ENCODE measurements around the gene ODC1.
A peak's percentile ranks its signal among the peaks of the same experiment; 100 is the strongest.
"Not testable (repeated sequence)": the region's sequence is repeated elsewhere in the genome, so short reads cannot be mapped to it uniquely, and the experiment has no call there.

Gene ODC1

GRCh38 chr2:10452956-10453904 is 5.1 kb upstream of the ODC1 start:
- no peak for DNase-seq

GRCh38 chr2:10452312-10452711 is 4.2 kb upstream of the ODC1 start:
- DNase-seq: no peak

GRCh38 chr2:10451819-10452218 is 3.7 kb upstream of the ODC1 start:
- DNase-seq: no peak

GRCh38 chr2:10449838-10450691 is 1.9 kb upstream of the ODC1 start:
- DNase-seq: no peak

- no peak for DNase-seq
These were observed 1.3 kb upstream of the ODC1 start for GRCh38 chr2:10449486-10449831.

GRCh38 chr2:10448576-10449485 is 704 bp upstream of the ODC1 start:
- DNase-seq: peak in 1 of 2 experiments; percentile 26

- no peak for DNase-seq
These were observed 730 bp downstream of the ODC1 start for GRCh38 chr2:10447300-10447894.

- no peak for DNase-seq
These were observed 1.5 kb downstream of the ODC1 start for GRCh38 chr2:10446631-10447030.

- DNase-seq: no peak
These were observed 3.7 kb downstream of the ODC1 start for GRCh38 chr2:10444463-10444862.

GRCh38 chr2:10442469-10443126 is 5.5 kb downstream of the ODC1 start:
- DNase-seq: not testable (repeated sequence)

GRCh38 chr2:10441948-10442347 is 6.2 kb downstream of the ODC1 start:
- no peak for DNase-seq

GRCh38 chr2:10440736-10441135 is 7.4 kb downstream of the ODC1 start:
- no peak for DNase-seq

- DNase-seq: no peak
These were observed 8.2 kb downstream of the ODC1 start for GRCh38 chr2:10439971-10440370.

- no peak for DNase-seq
These were observed 8.8 kb downstream of the ODC1 start for GRCh38 chr2:10439185-10439879.

- DNase-seq: no peak
These were observed 9.4 kb downstream of the ODC1 start for GRCh38 chr2:10438688-10439087.

- DNase-seq: no peak
These were observed 10.3 kb downstream of the ODC1 start for GRCh38 chr2:10437806-10438205.

GRCh38 chr2:10436583-10437110 is 11.5 kb downstream of the ODC1 start:
- DNase-seq: no peak

GRCh38 chr2:10435820-10436204 is 12.3 kb downstream of the ODC1 start:
- DNase-seq: no peak

GRCh38 chr2:10434886-10435819 is 13.0 kb downstream of the ODC1 start:
- peak in 1 of 2 experiments; percentile 34 for DNase-seq
